Adrenal gland (tissue), 12 donors: Measurements from ENCODE around the gene PPP2R5B. TPM values are rescaled to one million over a fixed set of nuclear protein-coding genes. Genes with fewer than 3 reads are reported as not detected.

Experiments used
- DNase-seq, 7 donors: peaks; one replicate each; pipeline ENCODE4 v3.0.0-alpha.2; 2019 to 2020
- H3K27ac ChIP-seq, 5 donors: fragments of 200-600 bp; sonication (generic) in 4 of 5; 1 replicate in 3 of 5; 2 replicates in 2 of 5; pipeline versions ENCODE4 v1.5.1 to v1.8.0; 2016 to 2020; ENCODE audit warnings: mild to moderate bottlenecking in 1 of 5
- H3K27me3 ChIP-seq: fragments of 200-600 bp; 2 replicates; pipeline ENCODE4 v1.8.0; 2021
- H3K36me3 ChIP-seq, 2 donors: fragments of 200-600 bp; replicated peaks in 1 of 2; 1 replicate in 1 of 2; 2 replicates in 1 of 2; pipeline versions ENCODE4 v1.5.1 to v1.8.0; 2018 to 2022
- H3K4me1 ChIP-seq, 2 donors: fragments of 200-600 bp; replicated peaks in 1 of 2; 1 replicate in 1 of 2; 2 replicates in 1 of 2; pipeline versions ENCODE4 v1.5.1 to v1.8.0; 2018 to 2021
- H3K4me3 ChIP-seq, 4 donors: fragments of 200-600 bp; sonication (generic) in 3 of 4; one replicate each; pipeline ENCODE4 v1.5.1; 2016 to 2018
- H3K9me3 ChIP-seq, 3 donors: fragments of 200-600 bp; sonication (generic) in 1 of 3; replicated peaks in 1 of 3; 1 replicate in 2 of 3; 2 replicates in 1 of 3; pipeline versions ENCODE4 v1.5.1 to v1.8.0; 2016 to 2021
- CTCF ChIP-seq, 6 experiments: fragments of 450-650 bp in 4 of 6; fragments of 200-600 bp in 2 of 6; sonication (generic) in 1 of 6; IDR thresholded peaks; 1 replicate in 5 of 6; 2 replicates in 1 of 6; pipeline versions ENCODE4 v1.5.1 to v1.8.0; 2016 to 2021; ENCODE audit warnings: antibody characterized with exemption in 6 of 6, mild to moderate bottlenecking in 2 of 6, moderate library complexity in 1 of 6
- POLR2A ChIP-seq, 2 donors: fragments of 450-650 bp; IDR thresholded peaks; one replicate each; pipeline ENCODE4 v1.6.1; 2017; ENCODE audit warnings: antibody characterized with exemption in 2 of 2, mild to moderate bottlenecking in 2 of 2, moderate library complexity in 1 of 2
- WGBS, 4 donors: extraction: QIAGEN DNeasy Blood & Tissue Kit in 2 of 4; methylation state at CpG; one replicate each; pipeline versions ENCODE4 v1.1.5 to v1.1.7; 2013 to 2017; 5-methylcytosine and 5-hydroxymethylcytosine counted together
- intact Hi-C, 2 donors: fragments of 100-400 bp; cut with DNase I; formaldehyde crosslinking; loops; one replicate each; pipeline versions ENCODE4 v1.14.1 to v1.15.0; 2022 to 2023
- polyA plus RNA-seq, 3 donors: library from polyadenylated mRNA; stranded (reverse); fragments of 200-250 nt in 2 of 3; fragments of 350-450 nt in 1 of 3; fragmentation: Illumina TruSeq in 1 of 3; extraction: RNeasy Lipid Tissue Mini Kit (QIAGEN cat#74804) in 1 of 3; gene quantifications; one replicate each; pipeline ENCODE4 v1.2.3, GENCODE V29; 2013 to 2014
- total RNA-seq, 9 donors: library from RNA; depleted of rRNA in 4 of 9; stranded (reverse); fragments of >200 nt in 4 of 9; fragments of 120-200 nt in 1 of 9; fragmentation: NEBNext Ultra II Directional in 1 of 9; extraction: Animal tissue kit (Norgen Biotek cat#: 25700) in 1 of 9; gene quantifications; one replicate each; pipeline versions ENCODE4 v1.1.0 to v1.2.4, GENCODE V29; 2013 to 2023
- donor health status: healthy with polysubstance abuse.
- donor health status: Bipolar disorder and iron deficiency.
- donor health status: DM: yes; HTN: yes; CAD: no.
- donor health status: DM: no; HTN: no; CAD: no.
- donor health status: DM: no; HTN: no; CAD: no.
- donor health status: DM: yes; HTN: yes; CAD: no.

Gene PPP2R5B
- total and polyA plus RNA-seq, 12 donors: 7.8 to 51.3 (median 21.2) TPM

GRCh38 chr11:64887757-64888405, 36.6 kb upstream of the PPP2R5B start:
- Histone ChIP-seq H3K36me3 (no peaks in the 10 kb centered on the region), H3K4me3 (peak overlapping the region in 1 of 4 donors; percentile 34), H3K9me3 (no peaks in the 10 kb centered on the region), H3K4me1 (peaks cover 4 to 11% of the 10 kb centered on the region in 2 donors), H3K27ac (peak overlapping the region in 1 of 5 donors; percentile 48), H3K27me3 (no peaks in the 10 kb centered on the region)
- intact Hi-C loops: no loop called here
- WGBS, 4 donors: 7 to 22% (median 12%) methylated on average over 15 to 33 of the region's 34 CpGs
- peak; percentile 67 to 86 (median 79) for DNase-seq
- TF ChIP-seq POLR2A (IDR thresholded peaks at IDR 0.05): no peak
- peak; percentile 86 to 99 (median 94) for TF ChIP-seq CTCF (IDR thresholded peaks at IDR 0.05)

- no peaks in the 10 kb centered on the region for H3K27me3 ChIP-seq
- intact Hi-C loops: no loop called here
- no peak overlapping the region for H3K27ac ChIP-seq
- H3K4me1 ChIP-seq: peaks cover 4 to 11% of the 10 kb centered on the region in 2 donors
- no peaks in the 10 kb centered on the region for H3K9me3 ChIP-seq
- H3K36me3 ChIP-seq: no peaks in the 10 kb centered on the region
- no peak for DNase-seq
- peak overlapping the region in 1 of 4 donors; percentile 34 for H3K4me3 ChIP-seq
- WGBS, 4 donors: 57 to 74% (median 63%) methylated on average over 5 to 8 of the region's 8 CpGs
- TF ChIP-seq CTCF (IDR thresholded peaks at IDR 0.05) (no peak), POLR2A (IDR thresholded peaks at IDR 0.05) (no peak)
Measured at GRCh38 chr11:64888406-64888728, 36.1 kb upstream of the PPP2R5B start.

GRCh38 chr11:64888729-64889511, 35.6 kb upstream of the PPP2R5B start:
- H3K27ac ChIP-seq: no peak overlapping the region

More at GRCh38 chr11:64888729-64889511, 35.6 kb upstream of the PPP2R5B start:
- H3K27me3 ChIP-seq: no peaks in the 10 kb centered on the region
- 50 to 64% (median 56%) methylated on average over 7 to 9 of the region's 9 CpGs for WGBS, 4 donors
- no peak overlapping the region for H3K4me3 ChIP-seq
- intact Hi-C loops: no loop called here
- peaks cover 4 to 12% of the 10 kb centered on the region in 2 donors for H3K4me1 ChIP-seq
- H3K9me3 ChIP-seq: no peaks in the 10 kb centered on the region
- H3K36me3 ChIP-seq: no peaks in the 10 kb centered on the region
- no peak for DNase-seq
- TF ChIP-seq CTCF (IDR thresholded peaks at IDR 0.05): no peak
- TF ChIP-seq POLR2A (IDR thresholded peaks at IDR 0.05): no peak
